ENCODE data around the gene ACSL1.

DNA sequence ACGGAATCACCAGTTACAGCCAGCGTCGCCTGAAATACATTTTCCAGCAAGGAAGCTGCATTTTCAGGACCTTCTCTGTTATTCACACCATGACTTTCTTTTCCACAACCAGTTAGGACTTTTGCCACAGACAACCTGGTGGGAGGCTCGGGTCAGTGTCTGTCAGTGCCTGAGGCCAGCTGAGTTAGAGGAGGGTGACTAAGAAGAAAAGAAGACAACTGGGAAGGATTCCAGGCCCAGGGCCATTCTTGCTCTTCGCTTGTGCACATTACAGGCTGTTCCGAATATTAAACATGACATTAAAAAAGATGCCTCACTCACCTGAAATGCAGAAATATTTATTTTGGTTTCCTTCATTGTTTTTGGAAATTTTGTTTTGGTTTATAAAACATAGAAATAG is 70.5 kb downstream of the ACSL1 start:
- no peak for TF ChIP-seq EZH2 (IDR thresholded peaks at IDR 0.05; ENCODE audit: borderline replicate concordance, low read length)
- TF ChIP-seq, protein P1, sequence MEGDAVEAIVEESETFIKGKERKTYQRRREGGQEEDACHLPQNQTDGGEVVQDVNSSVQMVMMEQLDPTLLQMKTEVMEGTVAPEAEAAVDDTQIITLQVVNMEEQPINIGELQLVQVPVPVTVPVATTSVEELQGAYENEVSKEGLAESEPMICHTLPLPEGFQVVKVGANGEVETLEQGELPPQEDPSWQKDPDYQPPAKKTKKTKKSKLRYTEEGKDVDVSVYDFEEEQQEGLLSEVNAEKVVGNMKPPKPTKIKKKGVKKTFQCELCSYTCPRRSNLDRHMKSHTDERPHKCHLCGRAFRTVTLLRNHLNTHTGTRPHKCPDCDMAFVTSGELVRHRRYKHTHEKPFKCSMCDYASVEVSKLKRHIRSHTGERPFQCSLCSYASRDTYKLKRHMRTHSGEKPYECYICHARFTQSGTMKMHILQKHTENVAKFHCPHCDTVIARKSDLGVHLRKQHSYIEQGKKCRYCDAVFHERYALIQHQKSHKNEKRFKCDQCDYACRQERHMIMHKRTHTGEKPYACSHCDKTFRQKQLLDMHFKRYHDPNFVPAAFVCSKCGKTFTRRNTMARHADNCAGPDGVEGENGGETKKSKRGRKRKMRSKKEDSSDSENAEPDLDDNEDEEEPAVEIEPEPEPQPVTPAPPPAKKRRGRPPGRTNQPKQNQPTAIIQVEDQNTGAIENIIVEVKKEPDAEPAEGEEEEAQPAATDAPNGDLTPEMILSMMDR (conservative IDR thresholded peaks at IDR 0.05 in 1 of 2, IDR thresholded peaks at IDR 0.05 in 1 of 2; ENCODE audit: extremely low read depth in 1 of 2, insufficient read depth in 1 of 2, low read depth in 1 of 2, low read length in 2 of 2), result no peak

Data from mammary epithelial cell (primary cell).